Endothelial cell of umbilical vein (primary cell): Measurements from ENCODE around the gene PXMP2. TPM values are rescaled to one million over a fixed set of nuclear protein-coding genes. Genes with fewer than 3 reads are reported as not detected.

Experiments
- BruUV-seq: library from RNA; stranded (reverse); fragments of 400-500 nt; replicated peaks from 2 replicates; lab custom pipeline; 2021; lab: Mats Ljungman, UMichigan
- CTCF ChIA-PET: fragments of 300-600, 350-600 bp; sonication (Branson Sonifier 250); formaldehyde crosslinking; loops from one replicate; lab custom pipeline; 2021; ENCODE audit warnings: antibody characterized with exemption, inconsistent platforms; lab: Charles Lee
- POLR2A ChIA-PET: fragments of 300-600, 350-600 bp; sonication (Branson Sonifier 250); formaldehyde crosslinking; loops from one replicate; lab custom pipeline; 2021; ENCODE audit warnings: antibody characterized with exemption, inconsistent platforms; lab: Charles Lee
- DNase-seq: peaks from one replicate; pipeline ENCODE4 v3.0.0-alpha.2; 2011; ENCODE audit warnings: low read depth, low spot score
- FAIRE-seq: peaks from 2 replicates; lab custom pipeline; 2011; peaks lifted over from hg19 to GRCh38; lab: Jason Lieb, UNC
- H2AFZ ChIP-seq: 2 replicates; pipeline ENCODE4 v1.6.0; 2012; ENCODE audit warnings: low read depth, low read length, control low read depth, inconsistent platforms
- H3K27ac ChIP-seq: 2 replicates; pipeline ENCODE4 v1.5.1; 2011; ENCODE audit warnings: low read depth, mild to moderate bottlenecking, control low read depth, low read length, moderate library complexity; ENCODE audit not compliant: insufficient read depth
- H3K27me3 ChIP-seq, 2 experiments: 2 replicates each; pipeline versions ENCODE4 v1.6.0 to v1.6.1; 2011; ENCODE audit warnings: low read length in 2 of 2, mixed read lengths in 1 of 2; ENCODE audit not compliant: control insufficient read depth in 2 of 2, insufficient read depth in 2 of 2
- H3K36me3 ChIP-seq, 2 experiments: 2 replicates in 1 of 2; 3 replicates in 1 of 2; pipeline ENCODE4 v1.5.1; 2011; ENCODE audit warnings: low read length in 2 of 2, mild to moderate bottlenecking in 1 of 2, moderate library complexity in 1 of 2; ENCODE audit not compliant: control insufficient read depth in 2 of 2, insufficient read depth in 2 of 2; ENCODE audit errors: extremely low read depth in 1 of 2
- H3K4me1 ChIP-seq: 3 replicates; pipeline ENCODE4 v1.5.1; 2011; ENCODE audit warnings: mild to moderate bottlenecking, low read length; ENCODE audit not compliant: control insufficient read depth, insufficient read depth; ENCODE audit errors: extremely low read depth
- H3K4me2 ChIP-seq: 2 replicates; pipeline ENCODE4 v1.6.1; 2011; ENCODE audit warnings: low read length, control low read depth, mixed read lengths; ENCODE audit not compliant: insufficient read depth
- H3K4me3 ChIP-seq, 3 experiments: fragments of 200-600 bp in 1 of 3; sonication (generic), shearing (Covaris generic) in 1 of 3; replicated peaks in 1 of 3; 2 replicates each; pipeline ENCODE4 v1.5.1; 2011 to 2016; ENCODE audit warnings: control low read depth in 3 of 3, low read length in 3 of 3, mild to moderate bottlenecking in 2 of 3, inconsistent platforms in 1 of 3, low read depth in 1 of 3, moderate library complexity in 1 of 3; ENCODE audit not compliant: insufficient read depth in 1 of 3
- H3K79me2 ChIP-seq: 2 replicates; pipeline ENCODE4 v1.6.0; 2012; ENCODE audit warnings: low read length, inconsistent platforms; ENCODE audit not compliant: control insufficient read depth, insufficient read depth
- H3K9ac ChIP-seq: replicated peaks from 2 replicates; pipeline ENCODE3; 2011; ENCODE audit warnings: low read length, control low read depth; ENCODE audit not compliant: insufficient read depth; ENCODE audit errors: extremely low read depth
- H3K9me1 ChIP-seq: replicated peaks from 3 replicates; pipeline ENCODE4 v1.6.0; 2011; ENCODE audit warnings: mild to moderate bottlenecking, low read length; ENCODE audit not compliant: control insufficient read depth, insufficient read depth; ENCODE audit errors: extremely low read depth
- H3K9me3 ChIP-seq: replicated peaks from 2 replicates; pipeline ENCODE4 v1.5.1; 2012; ENCODE audit warnings: low read length, inconsistent platforms; ENCODE audit not compliant: control insufficient read depth, insufficient read depth
- H4K20me1 ChIP-seq: replicated peaks from 2 replicates; pipeline ENCODE3; 2011; ENCODE audit warnings: mild to moderate bottlenecking, low read length; ENCODE audit not compliant: control insufficient read depth, insufficient read depth; ENCODE audit errors: extremely low read depth
- EZH2 ChIP-seq: IDR thresholded peaks from 2 replicates; pipeline ENCODE4 v1.6.1; 2012; ENCODE audit warnings: borderline replicate concordance, low read depth, mild to moderate bottlenecking, moderate library complexity, low read length, inconsistent platforms; ENCODE audit not compliant: severe bottlenecking
- FOS ChIP-seq: IDR thresholded peaks from 2 replicates; pipeline ENCODE4 v1.6.1; 2011; ENCODE audit warnings: mild to moderate bottlenecking, low read length, moderate library complexity, borderline replicate concordance; ENCODE audit not compliant: insufficient read depth
- GATA2 ChIP-seq: IDR thresholded peaks from 2 replicates; pipeline ENCODE4 v1.7.0; 2011; ENCODE audit warnings: low read depth, mild to moderate bottlenecking, moderate library complexity, mixed read lengths, low read length; ENCODE audit not compliant: insufficient read length, insufficient read depth
- JUN ChIP-seq: IDR thresholded peaks from 2 replicates; pipeline ENCODE4 v1.6.1; 2011; ENCODE audit warnings: borderline replicate concordance, low read depth; ENCODE audit not compliant: insufficient read length, insufficient read depth
- MYC ChIP-seq: IDR thresholded peaks from one replicate; pipeline ENCODE4 v1.6.1; 2011; ENCODE audit warnings: mild to moderate bottlenecking, low read depth, low read length
- POLR2A ChIP-seq: IDR thresholded peaks from 2 replicates; pipeline ENCODE4 v1.6.1; 2012; ENCODE audit warnings: low read depth, mild to moderate bottlenecking, control low read depth, low read length
- POLR2AphosphoS5 ChIP-seq: IDR thresholded peaks from 2 replicates; pipeline ENCODE4 v1.6.1; 2012; ENCODE audit warnings: low read depth, mild to moderate bottlenecking, control low read depth, low read length, moderate library complexity; ENCODE audit not compliant: insufficient read depth
- dilution Hi-C: fragments of 300-500 bp; cut with MboI; formaldehyde crosslinking; loops from one replicate; pipeline ENCODE4 v1.15.0; 2019; ENCODE audit warnings: low sequenced_read_pairs; ENCODE audit not compliant: extremely low pct_ligation_motif_present
- intact Hi-C: fragments of 100-400 bp; cut with micrococcal nuclease; formaldehyde crosslinking; loops from one replicate; pipeline ENCODE4 v1.10.0; 2022
- polyA plus RNA-seq, 4 experiments: library from polyadenylated mRNA; depleted of rRNA in 3 of 4; stranded (reverse) in 3 of 4; unstranded in 1 of 4; fragments of >200 nt; gene quantifications; 2 replicates each; pipeline versions ENCODE4 v1.2.1 to v1.2.3, GENCODE V29; 2011 to 2012; ENCODE audit warnings: missing spikeins in 1 of 4
- total RNA-seq: library from RNA; stranded (reverse); gene quantifications from 2 replicates; pipeline ENCODE4 v1.2.3, GENCODE V29; 2021
- TF ChIP-seq, protein P1 (sequence below), 2 donors: IDR thresholded peaks; 1 replicate in 1 of 2; 2 replicates in 1 of 2; pipeline ENCODE4 v1.5.1; 2011; ENCODE audit warnings: low read length in 2 of 2, mild to moderate bottlenecking in 2 of 2, moderate library complexity in 2 of 2, control low read depth in 1 of 2, inconsistent platforms in 1 of 2, low read depth in 1 of 2; ENCODE audit not compliant: insufficient read depth in 1 of 2; ENCODE audit errors: extremely low read depth in 1 of 2
- TF ChIP-seq, protein P2 (sequence below): IDR thresholded peaks from 2 replicates; pipeline ENCODE4 v1.6.1; 2011; ENCODE audit not compliant: insufficient read depth, insufficient read length

The PXMP2 gene
- total and polyA plus RNA-seq, 2 donors (not counting 3 experiments of a cell fraction or from before 2014, with no cell fraction given), result 24.0 to 31.5 TPM

DNA sequence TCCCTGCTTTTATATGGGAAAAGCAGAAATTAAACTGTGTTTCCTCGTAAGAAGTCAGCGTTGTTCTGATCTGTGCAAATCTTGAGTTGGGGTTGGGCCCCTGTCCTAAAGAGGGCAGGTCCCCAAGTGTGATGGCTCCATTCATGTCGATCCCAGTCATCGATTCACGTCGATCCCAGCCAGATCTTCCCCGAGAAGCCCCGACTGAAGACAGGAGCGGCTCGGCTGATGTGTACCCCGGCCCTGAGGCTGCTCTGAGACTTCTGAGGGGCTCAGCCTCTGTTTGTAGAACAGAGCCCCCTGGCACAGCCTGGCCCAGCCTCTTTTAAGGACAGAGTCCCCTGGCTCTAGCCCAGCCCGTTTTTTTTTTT lies 32.6 kb downstream of the PXMP2 start:
- ChIA-PET CTCF (no interaction called here), POLR2A (no interaction called here)
- BruUV-seq, result no TSS peak
- DNase-seq, result no peak
- Histone ChIP-seq H3K27me3 (no peaks in the 10 kb centered on the region), H3K27ac (no peak overlapping the region), H3K9ac (no peak overlapping the region), H3K9me1 (no peaks in the 10 kb centered on the region), H3K4me1 (no peaks in the 10 kb centered on the region), H3K4me2 (no peak overlapping the region), H3K4me3 (no peak overlapping the region), H4K20me1 (no peaks in the 10 kb centered on the region), H3K36me3 (peaks cover 11 to 48% of the 10 kb centered on the region in 2 experiments), H3K79me2 (no peaks in the 10 kb centered on the region), H2AFZ (no peak overlapping the region), H3K9me3 (no peaks in the 10 kb centered on the region)
- FAIRE-seq, result no peak
- no peak for TF ChIP-seq GATA2
- TF ChIP-seq FOS, result no peak
- TF ChIP-seq, protein P1, sequence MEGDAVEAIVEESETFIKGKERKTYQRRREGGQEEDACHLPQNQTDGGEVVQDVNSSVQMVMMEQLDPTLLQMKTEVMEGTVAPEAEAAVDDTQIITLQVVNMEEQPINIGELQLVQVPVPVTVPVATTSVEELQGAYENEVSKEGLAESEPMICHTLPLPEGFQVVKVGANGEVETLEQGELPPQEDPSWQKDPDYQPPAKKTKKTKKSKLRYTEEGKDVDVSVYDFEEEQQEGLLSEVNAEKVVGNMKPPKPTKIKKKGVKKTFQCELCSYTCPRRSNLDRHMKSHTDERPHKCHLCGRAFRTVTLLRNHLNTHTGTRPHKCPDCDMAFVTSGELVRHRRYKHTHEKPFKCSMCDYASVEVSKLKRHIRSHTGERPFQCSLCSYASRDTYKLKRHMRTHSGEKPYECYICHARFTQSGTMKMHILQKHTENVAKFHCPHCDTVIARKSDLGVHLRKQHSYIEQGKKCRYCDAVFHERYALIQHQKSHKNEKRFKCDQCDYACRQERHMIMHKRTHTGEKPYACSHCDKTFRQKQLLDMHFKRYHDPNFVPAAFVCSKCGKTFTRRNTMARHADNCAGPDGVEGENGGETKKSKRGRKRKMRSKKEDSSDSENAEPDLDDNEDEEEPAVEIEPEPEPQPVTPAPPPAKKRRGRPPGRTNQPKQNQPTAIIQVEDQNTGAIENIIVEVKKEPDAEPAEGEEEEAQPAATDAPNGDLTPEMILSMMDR (IDR thresholded peaks at IDR 0.05; ENCODE audit: extremely low read depth in 1 of 2, insufficient read depth in 1 of 2, low read depth in 1 of 2, low read length in 2 of 2), result no peak
- TF ChIP-seq EZH2, result no peak
- TF ChIP-seq, protein P2, sequence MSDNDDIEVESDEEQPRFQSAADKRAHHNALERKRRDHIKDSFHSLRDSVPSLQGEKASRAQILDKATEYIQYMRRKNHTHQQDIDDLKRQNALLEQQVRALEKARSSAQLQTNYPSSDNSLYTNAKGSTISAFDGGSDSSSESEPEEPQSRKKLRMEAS, result no peak
- TF ChIP-seq POLR2A, result no peak
- no peak for TF ChIP-seq MYC
- no peak for TF ChIP-seq POLR2AphosphoS5
- no peak for TF ChIP-seq JUN
- intact Hi-C loops, result no loop called here
- dilution Hi-C loops, result no loop called here
